Ramos (cell line): ENCODE data around the gene TMC5.

Experiments
- in situ Hi-C: fragments of 300-500 bp; cut with MboI; formaldehyde crosslinking; loops from one replicate; pipeline ENCODE4 v1.14.3; 2022; ENCODE audit warnings: low sequenced_read_pairs; ENCODE audit not compliant: unreplicated experiment

The TMC5 gene

GRCh38 chr16:19450186-19450585, 32.5 kb downstream of the TMC5 start:
- in situ Hi-C loops: no loop called here

- in situ Hi-C loops: no loop called here
Observed at GRCh38 chr16:19458722-19459379, 41.2 kb downstream of the TMC5 start.

GRCh38 chr16:19460397-19460796, 42.7 kb downstream of the TMC5 start:
- in situ Hi-C loops: no loop called here

- in situ Hi-C loops: no loop called here
Observed at GRCh38 chr16:19463468-19464315, 46.0 kb downstream of the TMC5 start.

GRCh38 chr16:19468300-19468699, 50.6 kb downstream of the TMC5 start:
- in situ Hi-C loops: no loop called here

- in situ Hi-C loops: no loop called here
Observed at GRCh38 chr16:19472482-19472881, 54.8 kb downstream of the TMC5 start.

- in situ Hi-C loops: no loop called here
Observed at GRCh38 chr16:19474617-19475016, 56.9 kb downstream of the TMC5 start.

- in situ Hi-C loops: no loop called here
Observed at GRCh38 chr16:19478505-19478904, 60.8 kb downstream of the TMC5 start.

GRCh38 chr16:19479302-19479721, 61.6 kb downstream of the TMC5 start:
- in situ Hi-C loops: no loop called here

- in situ Hi-C loops: no loop called here
Observed at GRCh38 chr16:19481296-19481695, 63.6 kb downstream of the TMC5 start.

GRCh38 chr16:19481769-19482168, 64.1 kb downstream of the TMC5 start:
- in situ Hi-C loops: no loop called here

GRCh38 chr16:19482291-19482690, 64.6 kb downstream of the TMC5 start:
- in situ Hi-C loops: no loop called here

- in situ Hi-C loops: no loop called here
Observed at GRCh38 chr16:19484096-19484495, 66.4 kb downstream of the TMC5 start.

- in situ Hi-C loops: no loop called here
Observed at GRCh38 chr16:19485611-19486010, 67.9 kb downstream of the TMC5 start.

- in situ Hi-C loops: no loop called here
Observed at GRCh38 chr16:19486051-19486450, 68.4 kb downstream of the TMC5 start.

GRCh38 chr16:19486750-19487325, 69.2 kb downstream of the TMC5 start:
- in situ Hi-C loops: no loop called here

GRCh38 chr16:19488213-19488640, 70.5 kb downstream of the TMC5 start:
- in situ Hi-C loops: no loop called here

GRCh38 chr16:19490619-19491018, 72.9 kb downstream of the TMC5 start:
- in situ Hi-C loops: no loop called here

- in situ Hi-C loops: no loop called here
Observed at GRCh38 chr16:19497176-19497575, 79.5 kb downstream of the TMC5 start.

- in situ Hi-C loops: no loop called here
Observed at GRCh38 chr16:19499006-19499405, 81.3 kb downstream of the TMC5 start.

GRCh38 chr16:19499481-19499880, 81.8 kb downstream of the TMC5 start:
- in situ Hi-C loops: no loop called here
